HG02970 (cell line): Measurements from ENCODE around the gene WFDC1.

Experiments used
- ATAC-seq: cut with Tn5 transposase; IDR thresholded peaks from one replicate; pipeline ENCODE4 v1.9.1; 2021; ENCODE audit warnings: mild to moderate bottlenecking, moderate library complexity, moderate number of reproducible peaks; ENCODE audit not compliant: unreplicated experiment, low FRiP score

Gene WFDC1

GRCh38 chr16:84294531-84295142 lies at the start of gene WFDC1:
TSS of gene WFDC1 (plus strand) at chr16:84294878. CDS start at chr16:84294972, 94 bp downstream.
- ATAC-seq: no peak

- no peak for ATAC-seq
Measured at GRCh38 chr16:84245956-84246678, 48.6 kb upstream of the WFDC1 start.

- no peak for ATAC-seq
Measured at GRCh38 chr16:84246679-84247077, 48.0 kb upstream of the WFDC1 start.

GRCh38 chr16:84247331-84247730 lies 47.3 kb upstream of the WFDC1 start:
- no peak for ATAC-seq

- no peak for ATAC-seq
Measured at GRCh38 chr16:84247844-84248243, 46.8 kb upstream of the WFDC1 start.

GRCh38 chr16:84252184-84252583 lies 42.5 kb upstream of the WFDC1 start:
- no peak for ATAC-seq

GRCh38 chr16:84253173-84253572 lies 41.5 kb upstream of the WFDC1 start:
- ATAC-seq: no peak

- no peak for ATAC-seq
Measured at GRCh38 chr16:84254062-84254461, 40.6 kb upstream of the WFDC1 start.

GRCh38 chr16:84255050-84255810 lies 39.4 kb upstream of the WFDC1 start:
- ATAC-seq: no peak

- ATAC-seq: no peak
Measured at GRCh38 chr16:84258266-84258665, 36.4 kb upstream of the WFDC1 start.

GRCh38 chr16:84259691-84260090 lies 35.0 kb upstream of the WFDC1 start:
- ATAC-seq: no peak

- ATAC-seq: no peak
Measured at GRCh38 chr16:84260766-84261554, 33.7 kb upstream of the WFDC1 start.

GRCh38 chr16:84262031-84262430 lies 32.6 kb upstream of the WFDC1 start:
- ATAC-seq: no peak

GRCh38 chr16:84262939-84263338 lies 31.7 kb upstream of the WFDC1 start:
- no peak for ATAC-seq

- no peak for ATAC-seq
Measured at GRCh38 chr16:84266451-84266850, 28.2 kb upstream of the WFDC1 start.

GRCh38 chr16:84267380-84267779 lies 27.3 kb upstream of the WFDC1 start:
- ATAC-seq: no peak

GRCh38 chr16:84268291-84269040 lies 26.2 kb upstream of the WFDC1 start:
- ATAC-seq: no peak

GRCh38 chr16:84270071-84270470 lies 24.6 kb upstream of the WFDC1 start:
- no peak for ATAC-seq

- no peak for ATAC-seq
Measured at GRCh38 chr16:84270531-84270930, 24.1 kb upstream of the WFDC1 start.

GRCh38 chr16:84271037-84271436 lies 23.6 kb upstream of the WFDC1 start:
- ATAC-seq: no peak
